ENCODE results near the gene FBXL17.

Gene FBXL17

DNA sequence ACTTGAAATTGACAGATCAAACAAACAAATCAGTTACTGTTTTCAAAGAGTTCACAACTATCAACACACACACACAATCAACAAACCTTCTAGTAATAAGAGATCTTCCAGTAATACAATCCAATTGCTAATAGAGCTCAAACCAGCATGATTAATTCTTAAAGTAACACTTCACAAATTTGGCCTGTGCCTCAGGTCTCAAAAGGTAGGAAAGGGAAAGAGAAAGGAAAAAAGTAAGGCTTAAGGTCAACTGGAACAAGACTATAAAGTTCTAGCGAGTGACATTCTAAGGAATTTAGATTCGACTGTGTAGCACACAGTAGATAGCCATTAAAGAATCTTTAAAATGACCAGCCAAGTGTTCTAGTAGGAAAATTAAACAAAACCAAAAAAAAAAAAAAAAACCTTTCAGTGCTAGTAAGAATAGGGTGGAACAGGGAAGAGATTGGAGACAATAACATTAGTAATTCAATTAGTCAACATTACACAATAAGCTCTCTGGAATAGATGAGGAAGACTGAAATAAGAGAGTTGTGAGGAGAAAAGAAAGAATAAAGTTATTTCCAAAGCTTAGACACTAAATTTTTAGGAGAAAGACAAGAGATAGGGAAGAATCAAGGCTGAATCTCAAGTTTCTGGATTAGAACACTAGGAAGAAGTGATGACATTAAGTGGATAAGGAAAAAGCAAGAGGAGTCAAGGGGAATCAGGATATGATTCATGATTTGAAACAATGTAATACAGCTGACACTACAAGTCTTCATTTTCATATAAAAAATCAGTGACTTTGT, 86.1 kb downstream of the FBXL17 start:
- TF ChIP-seq POLR2AphosphoS5 (IDR thresholded peaks at IDR 0.05; ENCODE audit: low read depth, low read length), result no peak
- TF ChIP-seq, protein P1, sequence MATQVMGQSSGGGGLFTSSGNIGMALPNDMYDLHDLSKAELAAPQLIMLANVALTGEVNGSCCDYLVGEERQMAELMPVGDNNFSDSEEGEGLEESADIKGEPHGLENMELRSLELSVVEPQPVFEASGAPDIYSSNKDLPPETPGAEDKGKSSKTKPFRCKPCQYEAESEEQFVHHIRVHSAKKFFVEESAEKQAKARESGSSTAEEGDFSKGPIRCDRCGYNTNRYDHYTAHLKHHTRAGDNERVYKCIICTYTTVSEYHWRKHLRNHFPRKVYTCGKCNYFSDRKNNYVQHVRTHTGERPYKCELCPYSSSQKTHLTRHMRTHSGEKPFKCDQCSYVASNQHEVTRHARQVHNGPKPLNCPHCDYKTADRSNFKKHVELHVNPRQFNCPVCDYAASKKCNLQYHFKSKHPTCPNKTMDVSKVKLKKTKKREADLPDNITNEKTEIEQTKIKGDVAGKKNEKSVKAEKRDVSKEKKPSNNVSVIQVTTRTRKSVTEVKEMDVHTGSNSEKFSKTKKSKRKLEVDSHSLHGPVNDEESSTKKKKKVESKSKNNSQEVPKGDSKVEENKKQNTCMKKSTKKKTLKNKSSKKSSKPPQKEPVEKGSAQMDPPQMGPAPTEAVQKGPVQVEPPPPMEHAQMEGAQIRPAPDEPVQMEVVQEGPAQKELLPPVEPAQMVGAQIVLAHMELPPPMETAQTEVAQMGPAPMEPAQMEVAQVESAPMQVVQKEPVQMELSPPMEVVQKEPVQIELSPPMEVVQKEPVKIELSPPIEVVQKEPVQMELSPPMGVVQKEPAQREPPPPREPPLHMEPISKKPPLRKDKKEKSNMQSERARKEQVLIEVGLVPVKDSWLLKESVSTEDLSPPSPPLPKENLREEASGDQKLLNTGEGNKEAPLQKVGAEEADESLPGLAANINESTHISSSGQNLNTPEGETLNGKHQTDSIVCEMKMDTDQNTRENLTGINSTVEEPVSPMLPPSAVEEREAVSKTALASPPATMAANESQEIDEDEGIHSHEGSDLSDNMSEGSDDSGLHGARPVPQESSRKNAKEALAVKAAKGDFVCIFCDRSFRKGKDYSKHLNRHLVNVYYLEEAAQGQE (IDR thresholded peaks at IDR 0.05; ENCODE audit: insufficient read depth in 1 of 2, low read depth in 2 of 2, low read length in 2 of 2), result no peak
- TF ChIP-seq FOXP2 (optimal IDR thresholded peaks at IDR 0.05; ENCODE audit: borderline replicate concordance, extremely low read depth, extremely low read length, insufficient read depth), result no peak
- TF ChIP-seq SIN3A (IDR thresholded peaks at IDR 0.05; ENCODE audit: borderline replicate concordance, insufficient read depth, low read length), result no peak
- no peak for TF ChIP-seq TAF1 (IDR thresholded peaks at IDR 0.05; ENCODE audit: borderline replicate concordance, insufficient read depth, low read length)

DNA sequence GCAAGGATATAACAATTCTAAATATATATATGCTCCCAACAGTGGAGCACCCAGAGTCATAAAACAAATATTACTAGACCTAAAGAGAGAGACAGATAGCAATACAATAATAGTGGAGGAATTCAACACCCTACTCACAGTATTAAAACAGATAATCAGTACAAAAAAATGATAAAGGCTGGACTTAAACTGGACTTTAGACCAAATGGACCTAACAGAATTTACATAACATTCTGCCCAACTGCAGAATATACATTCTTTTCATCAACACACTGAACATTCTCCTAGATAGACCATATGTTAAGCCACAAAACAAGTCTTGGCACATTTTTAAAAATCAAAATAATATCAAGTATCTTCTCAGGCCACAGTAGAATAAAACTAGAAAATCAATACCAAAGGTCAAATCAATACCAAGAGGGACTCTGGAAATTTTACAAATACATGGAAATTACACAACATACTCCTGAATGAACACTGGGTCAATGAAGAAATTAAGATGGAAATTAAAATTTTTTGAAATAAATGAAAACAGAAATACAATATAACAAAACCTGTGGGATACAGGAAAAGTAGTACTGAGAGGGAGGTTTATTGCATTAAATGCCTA, 100.8 kb downstream of the FBXL17 start:
- TF ChIP-seq, protein P1 (IDR thresholded peaks at IDR 0.05; ENCODE audit: insufficient read depth in 1 of 2, low read depth in 2 of 2, low read length in 2 of 2), result no peak
- TF ChIP-seq POLR2AphosphoS5 (IDR thresholded peaks at IDR 0.05; ENCODE audit: low read depth, low read length) (no peak), SIN3A (IDR thresholded peaks at IDR 0.05; ENCODE audit: borderline replicate concordance, insufficient read depth, low read length) (no peak), FOXP2 (optimal IDR thresholded peaks at IDR 0.05; ENCODE audit: borderline replicate concordance, extremely low read depth, extremely low read length, insufficient read depth) (no peak), TAF1 (IDR thresholded peaks at IDR 0.05; ENCODE audit: borderline replicate concordance, insufficient read depth, low read length) (no peak)

DNA sequence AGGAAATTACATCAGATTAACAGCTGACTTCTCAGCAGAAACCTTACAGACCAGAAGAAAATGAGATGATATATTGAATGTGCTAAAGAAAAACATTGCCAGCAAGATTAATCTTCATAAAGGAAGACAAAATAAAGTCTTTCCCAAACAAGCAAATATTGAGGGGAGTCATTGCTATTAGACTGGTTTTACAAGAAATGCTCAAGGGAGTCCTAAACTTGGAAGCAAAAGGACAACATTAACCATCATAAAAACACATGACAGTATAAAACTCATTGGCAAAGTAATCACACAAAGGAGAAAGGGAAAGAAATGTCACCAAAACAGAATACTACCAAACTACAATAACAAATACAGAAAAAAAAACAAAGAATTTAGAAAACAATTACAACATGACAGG, 101.7 kb downstream of the FBXL17 start:
- TF ChIP-seq POLR2AphosphoS5 (IDR thresholded peaks at IDR 0.05; ENCODE audit: low read depth, low read length), result no peak
- TF ChIP-seq TAF1 (IDR thresholded peaks at IDR 0.05; ENCODE audit: borderline replicate concordance, insufficient read depth, low read length), result no peak
- TF ChIP-seq, protein P1 (IDR thresholded peaks at IDR 0.05; ENCODE audit: insufficient read depth in 1 of 2, low read depth in 2 of 2, low read length in 2 of 2), result no peak
- no peak for TF ChIP-seq SIN3A (IDR thresholded peaks at IDR 0.05; ENCODE audit: borderline replicate concordance, insufficient read depth, low read length)
- no peak for TF ChIP-seq FOXP2 (optimal IDR thresholded peaks at IDR 0.05; ENCODE audit: borderline replicate concordance, extremely low read depth, extremely low read length, insufficient read depth)

DNA sequence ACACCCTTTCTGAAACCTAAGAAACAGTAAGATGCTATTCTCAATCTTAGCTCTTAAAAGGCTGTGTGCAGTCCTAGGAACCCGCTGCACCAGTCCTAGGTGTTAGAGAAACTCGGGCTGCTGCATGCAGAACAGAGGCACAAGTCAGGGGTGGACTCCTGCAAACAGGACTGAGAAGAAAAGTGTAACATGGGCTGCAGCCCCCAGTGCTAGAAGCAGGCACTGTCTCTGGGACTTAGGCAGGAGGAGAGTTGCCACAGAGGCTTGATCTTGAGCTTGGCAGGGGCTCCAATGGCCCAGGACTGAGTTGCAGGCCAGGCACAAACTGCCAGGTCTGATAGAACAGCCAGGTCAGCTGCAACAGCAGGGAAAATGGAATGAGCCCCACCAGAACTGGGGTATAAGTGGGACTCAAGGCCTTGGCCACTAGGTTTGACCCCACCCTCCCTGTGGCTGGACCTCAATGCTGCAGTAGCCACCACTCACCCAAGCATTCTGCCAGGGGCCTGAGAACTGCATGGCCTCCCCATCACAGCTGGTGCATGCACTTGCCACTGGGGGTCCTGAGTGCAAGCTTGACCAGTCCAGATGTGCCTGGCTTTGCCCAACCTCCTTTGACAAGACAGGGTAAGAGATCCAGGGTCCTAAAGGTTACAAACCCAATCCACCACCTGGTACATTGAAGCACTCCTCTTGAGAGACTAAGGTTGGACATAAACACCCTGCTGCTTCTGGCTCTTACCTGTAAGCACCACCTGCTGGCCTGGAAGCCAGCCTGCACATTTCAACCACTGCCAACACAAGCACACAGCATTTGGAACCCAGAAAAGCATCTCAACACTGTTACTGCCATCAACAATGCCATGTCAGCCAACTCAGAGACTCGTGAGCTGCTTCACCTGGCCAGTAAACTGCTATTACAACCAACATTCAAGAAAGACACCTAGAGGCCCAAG, 103.3 kb downstream of the FBXL17 start:
- TF ChIP-seq, protein P1 (IDR thresholded peaks at IDR 0.05; ENCODE audit: insufficient read depth in 1 of 2, low read depth in 2 of 2, low read length in 2 of 2), result no peak
- TF ChIP-seq POLR2AphosphoS5 (IDR thresholded peaks at IDR 0.05; ENCODE audit: low read depth, low read length), result no peak
- no peak for TF ChIP-seq FOXP2 (optimal IDR thresholded peaks at IDR 0.05; ENCODE audit: borderline replicate concordance, extremely low read depth, extremely low read length, insufficient read depth)
- no peak for TF ChIP-seq SIN3A (IDR thresholded peaks at IDR 0.05; ENCODE audit: borderline replicate concordance, insufficient read depth, low read length)
- TF ChIP-seq TAF1 (IDR thresholded peaks at IDR 0.05; ENCODE audit: borderline replicate concordance, insufficient read depth, low read length), result no peak
